Neural cell (in vitro differentiated cells): Measurements from ENCODE around the gene HDLBP.

Source experiments
- CTCF ChIP-seq: fragments of 450-650 bp; IDR thresholded peaks from 2 replicates; pipeline ENCODE4 v1.5.1; 2014; ENCODE audit warnings: antibody characterized with exemption, mild to moderate bottlenecking, moderate library complexity; ENCODE audit not compliant: poor library complexity, severe bottlenecking
- EZH2 ChIP-seq: fragments of 200-600, 300-800 bp; shearing (Covaris generic), sonication (generic); IDR thresholded peaks from 2 replicates; pipeline ENCODE4 v1.6.1; 2014; ENCODE audit warnings: antibody characterized with exemption, low read length, borderline replicate concordance, mild to moderate bottlenecking; ENCODE audit not compliant: insufficient read depth, poor library complexity, severe bottlenecking
- POLR2AphosphoS5 ChIP-seq: IDR thresholded peaks from 2 replicates; pipeline ENCODE4 v1.6.1; 2012
- REST ChIP-seq: IDR thresholded peaks from 2 replicates; pipeline ENCODE4 v1.6.1; 2012; ENCODE audit warnings: borderline replicate concordance

- TF ChIP-seq CTCF (no peak), EZH2 (no peak), REST (no peak), POLR2AphosphoS5 (no peak)
These were observed 135.0 kb downstream of the HDLBP start for GRCh38 chr2:241180495-241180894.
